Neural cell (in vitro differentiated cells): ENCODE measurements around the gene PRPSAP1. TPM values are rescaled to one million over a fixed set of nuclear protein-coding genes. Genes with fewer than 3 reads are reported as not detected.

ENCODE experiments used
- H2AFZ ChIP-seq: fragments of 200-600, 300-800 bp; sonication (generic), shearing (Covaris generic); 2 replicates; pipeline ENCODE4 v1.6.0; 2014; ENCODE audit warnings: low read depth, mild to moderate bottlenecking, antibody characterized with exemption, low read length, moderate library complexity
- H3F3A ChIP-seq: fragments of 200-600 bp; shearing (Covaris generic); 2 replicates; pipeline ENCODE4 v1.6.1; 2016; ENCODE audit warnings: mild to moderate bottlenecking, moderate library complexity, mixed read lengths, antibody characterized with exemption, low read length; ENCODE audit not compliant: insufficient read depth, poor library complexity, severe bottlenecking
- H3K27ac ChIP-seq: fragments of 200-600, 300-800 bp; sonication (generic), shearing (Covaris generic); 2 replicates; pipeline ENCODE4 v1.5.1; 2014; ENCODE audit warnings: mild to moderate bottlenecking, low read length, moderate library complexity
- H3K27me3 ChIP-seq: fragments of 300-800, 200-600 bp; sonication (generic), shearing (Covaris generic); 2 replicates; pipeline ENCODE4 v1.6.0; 2014; ENCODE audit warnings: mild to moderate bottlenecking, low read depth, low read length, moderate library complexity; ENCODE audit not compliant: insufficient read depth
- H3K36me3 ChIP-seq: fragments of 300-800, 200-600 bp; sonication (generic), shearing (Covaris generic); 2 replicates; pipeline ENCODE4 v1.5.1; 2014; ENCODE audit warnings: mild to moderate bottlenecking, antibody characterized with exemption, low read length, moderate library complexity; ENCODE audit not compliant: insufficient read depth
- H3K4me2 ChIP-seq: fragments of 300-800, 200-600 bp; sonication (generic), shearing (Covaris generic); 2 replicates; pipeline ENCODE4 v1.6.0; 2014; ENCODE audit warnings: mild to moderate bottlenecking, low read length
- H3K4me3 ChIP-seq: fragments of 300-800, 200-600 bp; sonication (generic), shearing (Covaris generic); 2 replicates; pipeline ENCODE4 v1.5.1; 2014; ENCODE audit warnings: mild to moderate bottlenecking, low read length, moderate library complexity
- H3K79me2 ChIP-seq: fragments of 200-600 bp; shearing (Covaris generic); replicated peaks from 2 replicates; pipeline ENCODE4 v1.6.0; 2014; ENCODE audit warnings: mild to moderate bottlenecking, low read length, moderate library complexity; ENCODE audit not compliant: insufficient read depth
- H3K9ac ChIP-seq: fragments of 300-800, 200-600 bp; sonication (generic), shearing (Covaris generic); 2 replicates; pipeline ENCODE4 v1.6.1; 2016; ENCODE audit warnings: mild to moderate bottlenecking, low read length, mixed read lengths
- H3K9me2 ChIP-seq: fragments of 200-600 bp; shearing (Covaris generic); 2 replicates; pipeline ENCODE4 v1.6.1; 2016; ENCODE audit warnings: mild to moderate bottlenecking, low read length, mixed read lengths; ENCODE audit not compliant: insufficient read depth
- H3K9me3 ChIP-seq: fragments of 200-600, 300-800 bp; sonication (generic), shearing (Covaris generic); 2 replicates; pipeline ENCODE4 v1.6.1; 2016; ENCODE audit warnings: mild to moderate bottlenecking, mixed run types, low read length, moderate library complexity, mixed read lengths
- H4K20me1 ChIP-seq: fragments of 200-600 bp; shearing (Covaris generic); 2 replicates; pipeline ENCODE4 v1.6.1; 2016; ENCODE audit warnings: mild to moderate bottlenecking, mixed run types; ENCODE audit not compliant: insufficient read depth
- EP300 ChIP-seq: fragments of 450-650 bp; conservative IDR thresholded peaks from 2 replicates; pipeline ENCODE4 v1.6.1; 2014; ENCODE audit warnings: antibody characterized with exemption, mild to moderate bottlenecking, moderate library complexity; ENCODE audit not compliant: poor library complexity, severe bottlenecking
- EZH2 ChIP-seq: fragments of 200-600, 300-800 bp; shearing (Covaris generic), sonication (generic); IDR thresholded peaks from 2 replicates; pipeline ENCODE4 v1.6.1; 2014; ENCODE audit warnings: antibody characterized with exemption, low read length, borderline replicate concordance, mild to moderate bottlenecking; ENCODE audit not compliant: insufficient read depth, poor library complexity, severe bottlenecking
- MXI1 ChIP-seq: fragments of 450-650 bp; conservative IDR thresholded peaks from 2 replicates; pipeline ENCODE4 v1.6.1; 2014; ENCODE audit warnings: antibody characterized with exemption, mild to moderate bottlenecking; ENCODE audit not compliant: poor library complexity, severe bottlenecking
- POLR2AphosphoS5 ChIP-seq: IDR thresholded peaks from 2 replicates; pipeline ENCODE4 v1.6.1; 2012
- RAD21 ChIP-seq: fragments of 450-650 bp; conservative IDR thresholded peaks from 2 replicates; pipeline ENCODE4 v1.6.1; 2014; ENCODE audit warnings: antibody characterized with exemption, mild to moderate bottlenecking, moderate library complexity
- SMC3 ChIP-seq: fragments of 450-650 bp; conservative IDR thresholded peaks from 2 replicates; pipeline ENCODE4 v1.6.1; 2014; ENCODE audit warnings: antibody characterized with exemption, mild to moderate bottlenecking, moderate library complexity; ENCODE audit not compliant: poor library complexity
- TAF1 ChIP-seq: IDR thresholded peaks from 2 replicates; pipeline ENCODE4 v1.6.1; 2012; ENCODE audit warnings: low read depth
- polyA plus RNA-seq: library from polyadenylated mRNA; depleted of rRNA; stranded (reverse); fragments of >200 nt; gene quantifications from 2 replicates; pipeline ENCODE4 v1.2.3, GENCODE V29; 2014
- TF ChIP-seq, protein P1 (sequence below): fragments of 450-650 bp; IDR thresholded peaks from 2 replicates; pipeline ENCODE4 v1.5.1; 2014; ENCODE audit warnings: antibody characterized with exemption, mild to moderate bottlenecking, moderate library complexity; ENCODE audit not compliant: poor library complexity, severe bottlenecking
- TF ChIP-seq, protein P2 (sequence below): IDR thresholded peaks from 2 replicates; pipeline ENCODE4 v1.6.1; 2012; ENCODE audit warnings: borderline replicate concordance

PRPSAP1 gene
- polyA plus RNA-seq, 1 donor from 2014 or later: 73.8 TPM

DNA sequence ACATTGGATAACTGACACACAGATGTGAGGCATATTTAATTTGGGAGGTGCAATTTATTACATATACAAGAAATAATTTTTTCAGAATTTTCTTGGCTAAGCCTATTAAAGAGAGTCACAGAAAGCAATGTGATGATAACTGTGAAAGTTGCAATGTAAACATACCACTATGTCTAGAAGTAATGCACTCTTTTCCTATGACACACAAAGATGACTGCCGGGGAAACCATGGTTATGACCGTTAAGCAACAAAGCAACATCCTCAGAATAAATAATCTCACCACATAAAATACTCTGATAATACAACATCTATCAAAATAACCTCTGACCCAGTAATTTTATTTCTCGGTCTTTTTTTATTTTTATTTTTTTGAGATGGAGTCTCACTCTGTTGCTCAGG, 35.1 kb downstream of the PRPSAP1 start:
- Histone ChIP-seq H4K20me1 (no peaks in the 10 kb centered on the region), H3K9me3 (no peaks in the 10 kb centered on the region), H3K9me2 (no peaks in the 10 kb centered on the region), H3K27me3 (no peaks in the 10 kb centered on the region), H3K9ac (no peak overlapping the region), H3K27ac (no peak overlapping the region), H3K79me2 (no peaks in the 10 kb centered on the region), H3F3A (no peaks in the 10 kb centered on the region), H2AFZ (no peak overlapping the region), H3K4me2 (no peak overlapping the region), H3K4me3 (no peak overlapping the region), H3K36me3 (peaks cover 1% of the 10 kb centered on the region)
- no peak for TF ChIP-seq POLR2AphosphoS5
- TF ChIP-seq, protein P1, sequence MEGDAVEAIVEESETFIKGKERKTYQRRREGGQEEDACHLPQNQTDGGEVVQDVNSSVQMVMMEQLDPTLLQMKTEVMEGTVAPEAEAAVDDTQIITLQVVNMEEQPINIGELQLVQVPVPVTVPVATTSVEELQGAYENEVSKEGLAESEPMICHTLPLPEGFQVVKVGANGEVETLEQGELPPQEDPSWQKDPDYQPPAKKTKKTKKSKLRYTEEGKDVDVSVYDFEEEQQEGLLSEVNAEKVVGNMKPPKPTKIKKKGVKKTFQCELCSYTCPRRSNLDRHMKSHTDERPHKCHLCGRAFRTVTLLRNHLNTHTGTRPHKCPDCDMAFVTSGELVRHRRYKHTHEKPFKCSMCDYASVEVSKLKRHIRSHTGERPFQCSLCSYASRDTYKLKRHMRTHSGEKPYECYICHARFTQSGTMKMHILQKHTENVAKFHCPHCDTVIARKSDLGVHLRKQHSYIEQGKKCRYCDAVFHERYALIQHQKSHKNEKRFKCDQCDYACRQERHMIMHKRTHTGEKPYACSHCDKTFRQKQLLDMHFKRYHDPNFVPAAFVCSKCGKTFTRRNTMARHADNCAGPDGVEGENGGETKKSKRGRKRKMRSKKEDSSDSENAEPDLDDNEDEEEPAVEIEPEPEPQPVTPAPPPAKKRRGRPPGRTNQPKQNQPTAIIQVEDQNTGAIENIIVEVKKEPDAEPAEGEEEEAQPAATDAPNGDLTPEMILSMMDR: no peak
- no peak for TF ChIP-seq SMC3
- TF ChIP-seq RAD21: no peak
- no peak for TF ChIP-seq MXI1
- no peak for TF ChIP-seq EZH2
- TF ChIP-seq TAF1: no peak
- TF ChIP-seq EP300: no peak
- TF ChIP-seq, protein P2, sequence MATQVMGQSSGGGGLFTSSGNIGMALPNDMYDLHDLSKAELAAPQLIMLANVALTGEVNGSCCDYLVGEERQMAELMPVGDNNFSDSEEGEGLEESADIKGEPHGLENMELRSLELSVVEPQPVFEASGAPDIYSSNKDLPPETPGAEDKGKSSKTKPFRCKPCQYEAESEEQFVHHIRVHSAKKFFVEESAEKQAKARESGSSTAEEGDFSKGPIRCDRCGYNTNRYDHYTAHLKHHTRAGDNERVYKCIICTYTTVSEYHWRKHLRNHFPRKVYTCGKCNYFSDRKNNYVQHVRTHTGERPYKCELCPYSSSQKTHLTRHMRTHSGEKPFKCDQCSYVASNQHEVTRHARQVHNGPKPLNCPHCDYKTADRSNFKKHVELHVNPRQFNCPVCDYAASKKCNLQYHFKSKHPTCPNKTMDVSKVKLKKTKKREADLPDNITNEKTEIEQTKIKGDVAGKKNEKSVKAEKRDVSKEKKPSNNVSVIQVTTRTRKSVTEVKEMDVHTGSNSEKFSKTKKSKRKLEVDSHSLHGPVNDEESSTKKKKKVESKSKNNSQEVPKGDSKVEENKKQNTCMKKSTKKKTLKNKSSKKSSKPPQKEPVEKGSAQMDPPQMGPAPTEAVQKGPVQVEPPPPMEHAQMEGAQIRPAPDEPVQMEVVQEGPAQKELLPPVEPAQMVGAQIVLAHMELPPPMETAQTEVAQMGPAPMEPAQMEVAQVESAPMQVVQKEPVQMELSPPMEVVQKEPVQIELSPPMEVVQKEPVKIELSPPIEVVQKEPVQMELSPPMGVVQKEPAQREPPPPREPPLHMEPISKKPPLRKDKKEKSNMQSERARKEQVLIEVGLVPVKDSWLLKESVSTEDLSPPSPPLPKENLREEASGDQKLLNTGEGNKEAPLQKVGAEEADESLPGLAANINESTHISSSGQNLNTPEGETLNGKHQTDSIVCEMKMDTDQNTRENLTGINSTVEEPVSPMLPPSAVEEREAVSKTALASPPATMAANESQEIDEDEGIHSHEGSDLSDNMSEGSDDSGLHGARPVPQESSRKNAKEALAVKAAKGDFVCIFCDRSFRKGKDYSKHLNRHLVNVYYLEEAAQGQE: no peak

DNA sequence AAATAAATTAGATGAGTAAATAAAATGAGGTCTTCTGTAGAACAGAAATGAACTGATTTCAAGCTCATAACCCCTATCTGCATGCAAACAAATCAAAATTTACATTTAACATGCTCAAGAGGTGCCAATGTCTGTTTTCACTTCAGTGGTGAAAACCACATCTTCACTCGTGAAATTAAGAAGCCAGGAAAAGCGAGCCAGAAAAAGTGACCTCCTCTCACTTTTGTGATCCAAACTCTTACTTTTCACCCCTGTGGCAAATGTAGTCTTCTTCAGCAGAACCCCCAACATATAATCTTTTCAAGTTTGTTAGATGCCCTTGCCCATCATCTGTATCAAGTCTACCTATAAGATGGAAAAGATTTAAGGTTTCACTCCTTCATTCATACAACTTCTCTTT, 36.2 kb downstream of the PRPSAP1 start:
- H3K36me3 ChIP-seq: peaks cover 12% of the 10 kb centered on the region
- no peaks in the 10 kb centered on the region for H3K79me2 ChIP-seq
- H3K27ac ChIP-seq: no peak overlapping the region
- TF ChIP-seq, protein P1: no peak
- TF ChIP-seq EZH2: no peak
- TF ChIP-seq MXI1: no peak
- no peak for TF ChIP-seq TAF1
- TF ChIP-seq SMC3: no peak
- H3K9me2 ChIP-seq: no peaks in the 10 kb centered on the region
- no peak overlapping the region for H2AFZ ChIP-seq
- H3K4me2 ChIP-seq: no peak overlapping the region
- no peak overlapping the region for H3K9ac ChIP-seq
- no peak overlapping the region for H3K4me3 ChIP-seq
- H3K9me3 ChIP-seq: no peaks in the 10 kb centered on the region
- H3K27me3 ChIP-seq: no peaks in the 10 kb centered on the region
- H4K20me1 ChIP-seq: no peaks in the 10 kb centered on the region
- no peaks in the 10 kb centered on the region for H3F3A ChIP-seq
